HEK293T (cell line): ENCODE data around the gene SLC35G6.

Experiments
- CTCF ChIA-PET: fragments of 350-600 bp; formaldehyde crosslinking; extraction: SDS; loops from one replicate; lab custom pipeline; 2021; ENCODE audit warnings: antibody characterized with exemption, inconsistent platforms; lab: Yijun Ruan, JAX
- POLR2A ChIA-PET: fragments of 350-600 bp; formaldehyde crosslinking; extraction: SDS; loops from one replicate; lab custom pipeline; 2020; ENCODE audit warnings: antibody characterized with exemption, inconsistent platforms; lab: Yijun Ruan, JAX
- DNase-seq: peaks from one replicate; pipeline ENCODE4 v3.0.0; 2012; ENCODE audit warnings: mixed read lengths; ENCODE audit errors: extremely low spot score
- ARNT ChIP-seq: fragments of 450-650 bp; IDR thresholded peaks from 2 replicates; pipeline ENCODE4 v1.6.1; 2017; ENCODE audit warnings: mild to moderate bottlenecking
- BHLHE40 ChIP-seq: fragments of 450-650 bp; IDR thresholded peaks from 2 replicates; pipeline ENCODE4 v1.6.1; 2016; ENCODE audit warnings: mild to moderate bottlenecking, moderate library complexity, borderline replicate concordance
- CTBP1 ChIP-seq: fragments of 450-650 bp; IDR thresholded peaks from 2 replicates; pipeline ENCODE4 v1.6.1; 2016; ENCODE audit warnings: borderline replicate concordance
- ELF4 ChIP-seq: fragments of 450-650 bp; IDR thresholded peaks from 2 replicates; pipeline ENCODE4 v1.6.1; 2017; ENCODE audit warnings: antibody characterized with exemption
- FOXA1 ChIP-seq: fragments of 450-650 bp; IDR thresholded peaks from 2 replicates; pipeline ENCODE4 v1.6.1; 2016; ENCODE audit warnings: mild to moderate bottlenecking
- FOXK2 ChIP-seq: fragments of 450-650 bp; IDR thresholded peaks from 2 replicates; pipeline ENCODE4 v1.6.1; 2016; ENCODE audit warnings: mild to moderate bottlenecking
- FOXM1 ChIP-seq: fragments of 450-650 bp; IDR thresholded peaks from 2 replicates; pipeline ENCODE4 v1.6.1; 2017; ENCODE audit warnings: mild to moderate bottlenecking, borderline replicate concordance
- HDGF ChIP-seq: fragments of 450-650 bp; IDR thresholded peaks from 2 replicates; pipeline ENCODE4 v1.6.1; 2017; ENCODE audit warnings: antibody characterized with exemption, borderline replicate concordance
- L3MBTL2 ChIP-seq: fragments of 450-650 bp; conservative IDR thresholded peaks from 2 replicates; pipeline ENCODE4 v1.6.1; 2016; ENCODE audit warnings: mild to moderate bottlenecking
- LEF1 ChIP-seq: fragments of 450-650 bp; IDR thresholded peaks from 2 replicates; pipeline ENCODE4 v1.6.1; 2017; ENCODE audit warnings: mild to moderate bottlenecking, borderline replicate concordance
- NFRKB ChIP-seq: fragments of 450-650 bp; IDR thresholded peaks from 2 replicates; pipeline ENCODE4 v1.6.1; 2016; ENCODE audit warnings: mild to moderate bottlenecking, moderate library complexity
- PKNOX1 ChIP-seq: fragments of 450-650 bp; IDR thresholded peaks from 2 replicates; pipeline ENCODE4 v1.6.1; 2016
- SP1 ChIP-seq: fragments of 450-650 bp; IDR thresholded peaks from 2 replicates; pipeline ENCODE4 v1.6.1; 2017
- SUZ12 ChIP-seq: fragments of 450-650 bp; IDR thresholded peaks from 2 replicates; pipeline ENCODE4 v1.6.1; 2016; ENCODE audit warnings: mild to moderate bottlenecking
- TARDBP ChIP-seq: fragments of 450-650 bp; IDR thresholded peaks from 2 replicates; pipeline ENCODE4 v1.6.1; 2016
- ZNF384 ChIP-seq: fragments of 450-650 bp; IDR thresholded peaks from 2 replicates; pipeline ENCODE4 v1.6.1; 2016

Gene SLC35G6

GRCh38 chr17:7464081-7464480 is 17.2 kb upstream of the SLC35G6 start:
- CTCF ChIA-PET: no interaction called here
- no peak for DNase-seq
- TF ChIP-seq ZNF384 (no peak), FOXM1 (no peak), HDGF (no peak), BHLHE40 (no peak), ELF4 (no peak), SP1 (no peak), CTBP1 (no peak), L3MBTL2 (no peak), TARDBP (no peak), NFRKB (no peak), FOXA1 (no peak), FOXK2 (no peak), ARNT (no peak), SUZ12 (no peak), LEF1 (no peak), PKNOX1 (no peak)
- POLR2A ChIA-PET: interaction anchor here (1.1 to 1.3 kb wide), 2 partner anchors 9 to 20 kb away, joined by 3 read pairs; partner anchors contain the start of gene POLR2A

GRCh38 chr17:7465597-7466275 is 15.5 kb upstream of the SLC35G6 start:
- no peak for TF ChIP-seq CTBP1
- TF ChIP-seq TARDBP: no peak
- TF ChIP-seq ZNF384: no peak
- TF ChIP-seq SP1: no peak
- TF ChIP-seq FOXM1: no peak
- TF ChIP-seq ARNT: no peak
- DNase-seq: no peak
- ChIA-PET POLR2A (interaction anchor here (1.1 kb wide), 1 partner anchor 29 kb away, joined by 3 read pairs; no protein-coding TSS in a partner anchor), CTCF (no interaction called here)

- POLR2A ChIA-PET: interaction anchor here (1.1 to 1.2 kb wide), 2 partner anchors 10 to 29 kb away, joined by 3 to 4 read pairs; no protein-coding TSS in a partner anchor
- CTCF ChIA-PET: no interaction called here
These were observed 15.0 kb upstream of the SLC35G6 start for GRCh38 chr17:7466318-7466638.

GRCh38 chr17:7466639-7467341 is 14.5 kb upstream of the SLC35G6 start:
- TF ChIP-seq SUZ12 (no peak), FOXM1 (no peak), NFRKB (no peak), BHLHE40 (no peak)
- ChIA-PET CTCF (no interaction called here), POLR2A (interaction anchor here (0.6 to 1.2 kb wide), 3 partner anchors 9 to 30 kb away, joined by 3 to 4 read pairs (median 3); no protein-coding TSS in a partner anchor)
- no peak for DNase-seq

More at GRCh38 chr17:7466318-7466638, 15.0 kb upstream of the SLC35G6 start:
- TF ChIP-seq ELF4: no peak
- TF ChIP-seq ZNF384: no peak
- no peak for DNase-seq

- no peak for DNase-seq
- ChIA-PET CTCF (no interaction called here), POLR2A (interaction anchor here (0.6 to 1.2 kb wide), 3 partner anchors 9 to 22 kb away, joined by 3 to 4 read pairs (median 3); no protein-coding TSS in a partner anchor)
- TF ChIP-seq ELF4 (no peak), FOXA1 (no peak), CTBP1 (no peak), FOXK2 (no peak), NFRKB (no peak), SUZ12 (no peak), ARNT (no peak), HDGF (no peak), BHLHE40 (no peak), LEF1 (no peak), SP1 (no peak), ZNF384 (no peak), FOXM1 (no peak), L3MBTL2 (no peak), TARDBP (no peak), PKNOX1 (no peak)
These were observed 13.7 kb upstream of the SLC35G6 start for GRCh38 chr17:7467498-7467897.

GRCh38 chr17:7468290-7468689 is 13.0 kb upstream of the SLC35G6 start:
- POLR2A ChIA-PET: interaction anchor here (0.9 kb wide), 1 partner anchor 22 kb away, joined by 3 read pairs; no protein-coding TSS in a partner anchor
- TF ChIP-seq BHLHE40 (no peak), ZNF384 (no peak), CTBP1 (no peak), FOXA1 (no peak), ELF4 (no peak), LEF1 (no peak), L3MBTL2 (no peak), NFRKB (no peak), SUZ12 (no peak), FOXK2 (no peak)
- CTCF ChIA-PET: no interaction called here
- DNase-seq: no peak
